ENCODE measurements around the gene DNAH9.

DNAH9 gene

DNA sequence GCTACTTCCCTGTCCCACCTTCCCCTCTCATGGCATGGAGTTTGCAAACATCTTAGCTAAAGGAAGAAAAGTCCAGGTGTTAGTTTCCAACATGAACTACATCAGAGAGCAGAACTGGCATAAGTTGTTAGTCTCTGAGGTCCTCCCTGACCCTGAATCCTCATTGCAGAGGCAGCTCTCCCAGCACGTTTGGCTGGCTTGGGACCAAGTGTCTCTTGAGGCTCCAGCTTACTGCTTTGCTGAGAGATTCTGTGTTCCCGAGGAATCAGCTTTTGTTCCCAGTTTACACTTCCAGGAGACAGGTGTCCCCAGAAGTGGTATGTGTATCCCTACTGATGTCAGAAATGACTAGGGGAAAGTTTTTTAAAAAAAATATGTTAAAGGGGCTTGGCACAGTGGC lies 14.7 kb downstream of the DNAH9 start:
- DNase-seq, result no peak

DNA sequence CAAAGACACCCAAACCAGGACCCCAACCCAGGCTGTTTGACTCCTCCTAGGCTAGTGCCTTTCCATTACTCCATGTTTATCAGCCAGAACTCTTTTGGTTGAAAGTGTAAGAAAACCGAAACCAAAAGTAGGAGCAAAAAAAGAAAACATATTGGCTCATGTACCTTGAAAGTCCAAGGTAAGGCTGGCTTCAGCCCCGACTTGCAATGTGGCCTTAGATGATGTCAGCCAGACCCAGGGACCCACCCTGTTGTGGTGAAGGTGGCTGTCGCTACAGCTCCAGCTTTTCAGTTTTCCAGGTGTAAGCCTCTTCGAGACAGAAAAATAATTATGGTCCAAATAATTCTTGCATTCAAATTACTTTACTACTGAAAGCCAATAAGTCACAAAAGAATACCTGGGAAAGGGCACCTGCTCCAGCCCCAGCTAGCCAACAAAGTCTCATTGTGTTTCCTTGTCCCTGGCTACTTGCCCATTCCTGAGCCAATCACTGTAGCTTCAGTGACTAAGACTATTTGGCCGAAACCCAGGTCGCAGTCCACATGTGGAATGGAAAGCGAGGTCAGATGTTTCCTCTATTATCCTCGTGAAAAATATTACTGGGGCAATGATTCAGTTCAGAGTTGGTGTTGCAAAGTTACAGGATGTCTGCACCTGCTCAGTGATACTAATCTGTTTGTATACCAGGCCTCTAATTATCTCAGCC lies 20.7 kb downstream of the DNAH9 start:
- no peak for DNase-seq

- DNase-seq, result no peak
Measured at GRCh38 chr17:11622492-11622891, 24.2 kb downstream of the DNAH9 start.

GRCh38 chr17:11624976-11625375 lies 26.7 kb downstream of the DNAH9 start:
- DNase-seq, result no peak

DNA sequence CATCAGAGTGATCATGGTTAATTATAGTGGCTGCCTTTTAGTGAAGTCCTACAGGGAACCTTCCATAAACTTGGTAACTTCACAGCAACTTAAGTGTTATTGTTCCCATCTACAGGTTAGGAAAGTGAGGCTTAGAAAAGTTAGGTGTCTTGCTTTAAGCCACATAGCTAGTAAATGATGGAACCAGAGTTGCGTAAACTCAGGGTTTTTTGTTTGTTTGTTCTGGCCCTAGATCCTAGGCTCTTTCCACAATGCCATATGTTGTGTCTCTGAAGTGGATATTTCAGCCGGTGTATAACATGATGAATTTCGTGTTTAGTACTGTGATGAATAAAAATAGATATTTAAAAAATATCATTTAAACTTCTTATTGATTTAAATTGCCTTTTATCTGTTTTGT lies 27.6 kb downstream of the DNAH9 start:
- DNase-seq, result no peak

- no peak for DNase-seq
Measured at GRCh38 chr17:11627301-11627940, 29.2 kb downstream of the DNAH9 start.

DNA sequence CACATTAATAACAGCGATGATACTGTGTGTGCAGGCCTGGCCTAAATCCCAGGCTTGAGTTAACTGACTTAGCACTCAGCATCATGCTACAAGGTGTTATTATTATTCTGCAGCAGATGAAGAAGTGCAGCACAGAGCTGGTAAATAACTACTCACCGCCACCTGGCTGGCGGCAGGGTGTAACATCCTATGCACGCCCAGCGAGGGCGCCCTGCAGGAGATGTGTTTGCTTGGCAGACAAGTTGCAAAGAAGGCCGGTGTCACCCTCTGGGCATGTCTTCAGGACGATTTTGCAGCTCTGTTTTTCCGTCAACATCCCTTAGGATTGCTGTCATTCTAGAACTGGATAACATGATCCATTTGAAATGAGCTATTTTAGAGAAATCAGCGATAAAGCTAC lies 30.1 kb downstream of the DNAH9 start:
- no peak for DNase-seq

DNA sequence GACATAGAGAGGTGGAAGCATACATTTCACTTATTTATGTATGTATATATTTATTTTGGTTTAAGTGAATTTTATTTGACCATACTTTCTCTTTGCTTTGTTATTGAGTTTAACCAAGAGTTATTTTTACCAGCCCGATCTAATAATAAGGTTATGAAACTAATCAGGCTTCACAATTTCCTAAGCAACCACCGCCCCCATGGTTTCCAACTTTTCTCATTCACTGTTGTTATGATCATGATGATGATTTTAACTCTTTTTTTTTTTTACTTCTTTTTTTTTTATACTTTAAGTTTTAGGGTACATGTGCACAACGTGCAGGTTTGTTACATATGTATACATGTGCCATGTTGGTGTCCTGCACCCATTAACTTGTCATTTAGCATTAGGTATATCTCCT lies 30.6 kb downstream of the DNAH9 start:
- DNase-seq, result no peak

GRCh38 chr17:11636771-11637170 lies 38.5 kb downstream of the DNAH9 start:
- DNase-seq, result no peak

DNA sequence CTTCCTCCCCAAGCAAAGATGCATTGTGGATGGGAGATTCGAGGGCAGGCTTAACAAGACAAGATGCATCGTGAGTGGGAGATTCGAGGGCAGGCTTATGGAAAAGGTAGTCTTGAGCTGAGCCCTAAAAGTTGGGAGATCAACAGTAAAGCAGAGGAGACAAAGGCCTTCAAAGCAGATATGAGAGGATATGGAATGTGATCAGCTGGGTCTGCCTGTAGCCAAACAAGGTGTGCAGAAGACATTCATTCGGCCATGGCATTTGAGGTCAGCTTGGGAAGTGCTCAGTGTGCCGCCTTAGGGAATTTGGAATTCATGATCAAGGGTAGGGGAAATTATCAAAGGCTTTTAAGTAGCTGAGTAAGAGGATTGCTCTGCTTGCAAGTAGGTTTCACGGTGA lies 39.5 kb downstream of the DNAH9 start:
- DNase-seq, result no peak

DNA sequence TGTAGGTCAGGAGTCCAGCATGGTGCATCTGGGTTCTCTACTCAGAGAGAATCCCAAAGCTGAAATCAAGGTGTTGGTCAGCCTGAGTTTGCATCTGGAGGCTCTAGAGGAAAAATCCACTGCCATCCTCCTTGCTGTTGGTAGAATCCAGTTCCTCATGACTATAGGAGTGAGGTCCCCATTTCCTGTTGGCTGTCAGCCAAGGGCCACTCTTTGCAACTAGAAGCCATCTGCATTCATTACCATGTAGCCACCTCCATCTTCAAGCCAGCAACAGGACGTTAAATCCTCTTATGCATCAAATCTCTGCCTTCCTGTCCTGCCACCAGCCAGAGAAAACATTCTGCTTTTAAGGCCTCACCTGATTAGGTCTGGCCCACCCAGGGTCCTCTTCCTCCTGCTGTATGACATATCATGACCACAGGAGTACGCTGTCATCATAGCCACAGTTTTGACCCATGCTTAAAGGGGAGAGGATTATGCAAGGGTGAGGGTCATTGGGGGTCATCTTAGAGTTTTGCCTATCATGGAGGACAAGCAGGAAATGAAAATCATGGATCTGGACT lies 40.5 kb downstream of the DNAH9 start:
- DNase-seq, result no peak

- DNase-seq, result no peak
Measured at GRCh38 chr17:11639736-11640462, 41.6 kb downstream of the DNAH9 start.

GRCh38 chr17:11640463-11640814 lies 42.2 kb downstream of the DNAH9 start:
- no peak for DNase-seq

DNA sequence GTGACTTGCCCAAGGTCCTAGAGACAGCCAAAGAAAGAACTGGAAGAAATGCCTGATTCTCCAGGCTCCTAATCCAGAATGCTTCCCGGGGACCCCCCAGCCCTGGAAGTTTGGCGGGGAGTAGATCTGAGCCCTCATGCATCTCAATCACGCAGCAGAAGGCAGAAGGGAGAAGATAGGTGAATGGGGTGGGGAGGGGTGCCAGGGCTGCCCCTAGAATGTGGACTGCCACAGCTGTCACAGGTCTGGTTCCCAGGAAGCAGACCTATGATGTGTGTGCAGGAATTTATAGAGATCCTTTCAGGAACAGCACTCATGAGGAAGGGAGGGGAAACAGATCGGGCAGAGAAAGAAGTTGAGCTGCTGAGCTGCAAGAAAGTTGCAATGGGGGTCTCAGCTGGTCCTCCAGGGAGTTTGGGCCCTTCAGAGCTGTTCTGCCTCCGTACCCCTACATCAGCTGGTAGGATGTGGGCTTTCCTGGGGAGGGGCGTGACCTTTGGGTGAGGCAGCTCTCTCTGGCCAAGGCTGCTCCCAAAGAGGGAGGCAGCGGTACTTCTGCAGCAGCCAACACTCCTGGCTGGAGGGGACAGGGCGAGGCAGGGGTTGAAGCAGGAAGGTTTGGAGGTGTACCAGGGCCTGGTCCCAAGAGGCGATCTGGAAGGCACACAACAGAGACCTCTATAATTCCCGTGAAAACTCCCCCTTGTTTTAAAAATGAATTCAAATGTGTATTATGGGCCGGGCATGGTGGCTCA lies 43.4 kb downstream of the DNAH9 start:
- DNase-seq, result no peak

DNA sequence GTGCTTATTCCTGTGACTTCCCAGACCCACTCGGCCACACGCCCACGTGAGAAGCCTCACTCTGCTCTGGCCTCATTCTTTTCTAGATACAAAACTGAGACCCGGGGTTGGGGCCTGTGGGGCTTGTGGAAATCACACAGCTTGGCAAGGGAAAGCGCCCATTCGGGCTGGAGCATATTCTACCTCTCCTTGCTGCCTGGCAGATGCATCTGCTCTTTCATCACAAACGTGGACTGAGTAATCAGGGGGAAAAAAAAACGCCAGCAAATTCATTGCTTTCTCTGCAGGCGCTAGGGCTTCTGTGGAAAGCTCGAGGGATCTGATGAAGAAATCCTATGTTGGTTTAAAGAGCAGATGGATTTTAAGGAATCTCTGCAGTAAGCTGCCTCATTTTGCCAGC lies 44.4 kb downstream of the DNAH9 start:
- DNase-seq, result no peak

- no peak for DNase-seq
Measured at GRCh38 chr17:11643851-11644250, 45.6 kb downstream of the DNAH9 start.

GRCh38 chr17:11644265-11645212 lies 46.3 kb downstream of the DNAH9 start:
- peak; percentile 30 for DNase-seq

DNA sequence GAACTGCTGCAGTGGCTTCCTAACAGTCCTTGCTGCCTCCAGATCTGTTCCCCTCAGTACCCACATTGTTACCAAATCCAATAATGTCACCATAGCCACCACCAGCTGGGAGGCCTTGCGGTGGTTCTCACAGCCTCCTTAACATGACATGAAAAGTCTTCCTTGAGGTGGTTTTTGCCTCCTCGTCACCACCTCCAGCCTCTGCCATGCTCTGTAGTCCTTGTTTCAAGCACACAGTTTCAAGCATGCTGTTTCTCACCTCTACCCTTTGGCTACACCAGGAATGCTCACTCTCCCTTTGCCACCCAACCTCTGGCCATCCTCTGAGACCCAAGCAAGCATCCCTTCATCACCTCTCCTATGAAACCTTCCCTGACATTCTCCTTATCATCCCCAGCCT lies 47.2 kb downstream of the DNAH9 start:
- no peak for DNase-seq

- DNase-seq, result no peak
Measured at GRCh38 chr17:11651089-11651488, 52.8 kb downstream of the DNAH9 start.

GRCh38 chr17:11668618-11669017 lies 70.3 kb downstream of the DNAH9 start:
- DNase-seq, result no peak

DNA sequence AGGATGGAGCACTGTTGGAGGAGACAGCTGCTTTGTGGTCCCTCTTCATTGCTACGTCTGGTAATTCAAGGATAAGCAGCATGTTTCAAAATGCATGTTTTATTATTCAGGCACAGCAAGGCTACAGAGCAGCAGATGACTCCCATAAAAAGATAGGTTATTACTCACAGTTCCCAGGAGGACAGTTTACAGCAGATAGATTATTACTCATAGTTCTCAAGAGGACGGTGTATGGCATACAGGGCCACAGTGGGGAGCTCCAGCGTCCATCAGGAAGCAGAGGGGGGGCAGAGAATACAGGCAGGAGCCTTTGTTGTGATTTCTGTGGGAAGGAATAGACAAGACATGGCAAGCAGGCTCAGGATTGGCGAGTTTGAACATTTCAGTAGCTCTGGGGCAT lies 72.9 kb downstream of the DNAH9 start:
- DNase-seq, result no peak

DNA sequence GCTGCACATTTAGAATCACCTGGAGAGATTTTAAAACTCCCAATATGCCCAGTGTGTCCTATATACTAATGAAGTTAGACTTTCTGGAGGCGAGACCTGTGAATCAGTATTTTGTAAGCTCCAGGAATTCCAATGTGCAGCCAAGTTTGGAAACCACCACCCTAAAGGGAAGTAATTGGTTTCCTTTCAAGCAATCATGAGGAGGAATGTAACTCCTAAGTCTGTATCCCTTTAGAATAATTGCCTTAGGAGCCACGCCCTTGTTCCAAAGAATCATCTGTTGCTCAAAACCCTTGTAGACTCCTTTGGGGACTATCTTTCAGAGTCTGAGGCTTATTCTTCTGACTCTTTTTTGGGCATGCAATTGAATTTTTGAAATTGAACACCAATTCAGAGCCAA lies 84.4 kb downstream of the DNAH9 start:
- DNase-seq, result no peak
